ENCODE measurements around the gene SCNN1G.
"Not testable (repeated sequence)": the region's sequence is repeated elsewhere in the genome, so short reads cannot be mapped to it uniquely, and the experiment has no call there.

The SCNN1G gene, protein sequence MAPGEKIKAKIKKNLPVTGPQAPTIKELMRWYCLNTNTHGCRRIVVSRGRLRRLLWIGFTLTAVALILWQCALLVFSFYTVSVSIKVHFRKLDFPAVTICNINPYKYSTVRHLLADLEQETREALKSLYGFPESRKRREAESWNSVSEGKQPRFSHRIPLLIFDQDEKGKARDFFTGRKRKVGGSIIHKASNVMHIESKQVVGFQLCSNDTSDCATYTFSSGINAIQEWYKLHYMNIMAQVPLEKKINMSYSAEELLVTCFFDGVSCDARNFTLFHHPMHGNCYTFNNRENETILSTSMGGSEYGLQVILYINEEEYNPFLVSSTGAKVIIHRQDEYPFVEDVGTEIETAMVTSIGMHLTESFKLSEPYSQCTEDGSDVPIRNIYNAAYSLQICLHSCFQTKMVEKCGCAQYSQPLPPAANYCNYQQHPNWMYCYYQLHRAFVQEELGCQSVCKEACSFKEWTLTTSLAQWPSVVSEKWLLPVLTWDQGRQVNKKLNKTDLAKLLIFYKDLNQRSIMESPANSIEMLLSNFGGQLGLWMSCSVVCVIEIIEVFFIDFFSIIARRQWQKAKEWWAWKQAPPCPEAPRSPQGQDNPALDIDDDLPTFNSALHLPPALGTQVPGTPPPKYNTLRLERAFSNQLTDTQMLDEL

DNA sequence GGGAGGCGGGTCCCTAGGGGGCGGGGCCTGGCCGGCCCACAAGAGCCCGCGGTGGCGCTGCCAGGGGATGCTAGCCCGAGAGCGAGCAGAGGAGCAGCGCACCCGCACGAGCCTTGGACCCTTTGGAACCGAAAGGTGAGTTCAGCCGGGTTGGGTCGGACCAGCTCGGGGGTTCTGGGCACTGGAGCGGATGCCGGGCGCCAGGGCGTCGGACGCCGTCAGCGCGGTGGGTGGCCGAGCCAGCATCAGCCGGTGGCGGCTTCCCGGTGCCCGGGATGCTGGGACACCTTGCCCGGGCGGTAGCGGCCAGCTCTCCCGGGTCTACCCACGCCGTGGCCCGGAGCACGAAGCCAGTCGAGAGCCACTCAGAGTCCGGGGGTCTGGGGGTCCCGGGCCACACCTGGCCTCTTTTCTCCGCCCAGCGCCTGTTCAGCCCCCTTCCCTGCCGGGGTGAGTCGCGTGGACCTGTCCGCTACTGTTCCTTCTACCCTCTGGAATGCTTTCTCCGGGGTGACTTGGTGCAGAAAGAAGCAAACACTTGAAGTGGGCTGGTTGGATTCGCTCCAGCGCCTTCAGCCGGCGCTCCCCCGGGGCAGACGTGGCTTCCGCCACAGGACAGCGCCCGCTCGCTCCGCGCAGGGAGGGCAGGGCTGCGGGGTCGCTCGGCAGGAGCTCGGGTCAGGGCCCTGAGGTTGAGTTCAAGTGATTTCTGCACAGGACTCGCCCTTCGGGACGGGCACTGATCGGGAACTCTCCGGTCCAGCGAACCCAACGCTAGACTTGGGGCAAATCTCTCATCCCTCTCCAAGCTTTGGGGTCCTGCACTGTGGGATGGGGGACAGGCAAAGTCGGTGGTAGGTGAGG, at the start of gene SCNN1G:
Gene SCNN1G (plus strand): TSS at position 67 of the 864 bp plus-strand sequence. CDS start 3,527 bp downstream, outside the sequence.
- peak; percentile 20 for DNase-seq

DNA sequence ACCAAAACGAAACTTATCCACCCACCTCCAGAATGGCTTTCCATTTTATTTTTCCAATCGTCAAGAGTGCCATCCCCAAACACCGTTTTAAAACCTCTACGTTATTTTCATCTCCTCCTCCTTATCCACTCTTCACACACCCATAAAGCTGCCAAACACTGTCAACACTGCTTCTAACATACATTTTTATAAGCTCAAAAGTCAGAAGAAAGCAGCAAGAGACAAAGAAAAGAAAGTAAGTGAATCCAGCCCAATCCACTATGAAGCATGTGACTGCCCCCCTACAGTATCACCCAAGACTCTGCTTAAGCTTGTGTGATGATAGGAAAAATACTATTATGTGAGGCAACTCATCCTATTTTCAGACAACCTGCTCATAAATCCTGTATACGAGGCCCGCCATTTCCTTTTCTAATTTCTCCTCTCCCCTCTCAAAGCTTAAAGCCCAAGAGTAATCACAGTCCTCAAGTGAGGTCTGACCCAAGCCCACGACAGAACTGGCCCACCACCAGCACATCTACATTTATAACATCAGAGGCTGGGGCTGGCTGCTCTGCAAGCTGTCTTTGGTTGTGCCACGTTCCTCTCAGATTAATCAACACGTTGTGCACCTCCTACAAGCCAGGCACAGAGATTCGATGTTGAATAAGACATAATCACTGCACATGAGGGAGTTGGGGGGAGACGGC, 49.6 kb upstream of the SCNN1G start:
- no peak for DNase-seq

GRCh38 chr16:23134274-23134673, 48.3 kb upstream of the SCNN1G start:
- DNase-seq: no peak

DNA sequence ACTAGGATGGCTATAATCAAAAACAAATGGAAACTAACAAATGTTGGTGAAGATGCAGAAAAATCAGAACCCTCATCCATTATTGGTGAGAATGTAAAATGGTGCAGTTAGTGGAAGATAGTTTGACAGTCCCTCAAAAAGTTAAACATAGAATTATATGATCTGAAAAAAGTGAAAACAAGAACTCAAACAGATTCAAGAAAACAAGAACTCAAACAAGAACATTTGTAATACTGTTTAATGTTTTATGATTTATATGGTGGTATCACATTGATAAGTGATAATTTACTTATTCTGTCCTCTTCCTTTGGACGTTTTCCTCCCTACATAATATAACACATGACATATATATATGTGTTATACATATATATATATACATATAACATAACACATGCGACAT, 45.3 kb upstream of the SCNN1G start:
- DNase-seq: no peak

GRCh38 chr16:23137818-23138217, 44.7 kb upstream of the SCNN1G start:
- no peak for DNase-seq

DNA sequence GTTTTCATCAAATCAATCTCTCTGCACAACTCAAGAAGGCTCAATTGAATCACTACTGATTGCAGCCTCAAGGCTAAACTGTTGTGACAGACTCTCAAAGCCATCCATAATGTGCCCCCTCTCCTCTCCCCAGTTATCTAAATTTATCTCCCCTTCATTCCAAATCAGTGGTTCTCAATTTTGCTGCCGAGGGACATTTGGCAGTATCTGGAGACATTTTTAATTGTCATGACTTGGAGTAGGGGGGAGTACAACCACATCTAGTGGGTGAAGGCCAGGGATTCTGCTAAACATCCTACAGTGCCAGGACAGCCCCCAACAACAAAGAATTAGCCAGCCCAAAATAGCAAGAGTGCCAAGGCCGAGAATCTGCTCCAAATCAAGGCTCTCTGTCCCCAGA, 42.4 kb upstream of the SCNN1G start:
- no peak for DNase-seq

DNA sequence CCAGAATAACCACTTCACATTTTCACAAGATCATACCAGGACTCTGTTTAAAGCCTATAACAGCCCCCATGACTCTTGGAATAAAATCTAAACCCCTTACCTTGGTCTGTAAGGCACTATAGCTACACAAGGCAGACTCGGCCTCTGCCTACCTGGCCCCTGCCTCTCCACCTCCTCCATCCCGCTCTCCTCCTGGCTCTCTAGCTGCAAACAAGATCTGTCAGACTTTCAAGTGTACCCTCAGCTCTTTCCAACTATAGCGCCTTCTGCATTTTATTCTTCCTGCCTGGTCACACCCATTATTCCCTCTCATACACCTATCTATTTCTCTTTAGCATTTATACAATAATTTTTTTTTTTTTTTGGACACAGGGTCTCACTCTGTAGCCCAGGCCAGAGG, 41.5 kb upstream of the SCNN1G start:
- no peak for DNase-seq

GRCh38 chr16:23141500-23141899, 41.0 kb upstream of the SCNN1G start:
- no peak for DNase-seq

- no peak for DNase-seq
Observed at GRCh38 chr16:23141959-23142740, 40.4 kb upstream of the SCNN1G start.

GRCh38 chr16:23143391-23143790, 39.2 kb upstream of the SCNN1G start:
- no peak for DNase-seq

DNA sequence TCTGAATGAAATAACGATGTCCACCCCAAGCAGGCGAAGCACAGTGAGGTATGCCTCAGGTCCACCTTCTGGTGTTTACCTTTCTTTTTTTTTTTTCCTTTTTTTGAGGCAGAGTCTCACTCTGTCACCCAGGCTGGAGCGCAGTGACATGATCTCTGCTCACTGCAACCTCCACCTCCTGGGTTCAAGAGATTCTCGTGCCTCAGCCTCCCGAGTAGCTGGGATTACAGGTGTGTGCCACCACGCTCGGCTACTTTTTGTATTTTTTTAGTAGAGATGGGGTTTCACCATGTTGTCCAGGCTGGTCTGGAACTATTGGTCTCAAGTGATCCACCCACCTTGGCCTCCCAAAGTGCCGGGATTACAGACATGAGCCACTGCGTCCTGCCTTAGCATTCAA, 38.2 kb upstream of the SCNN1G start:
- DNase-seq: not testable (repeated sequence)

GRCh38 chr16:23145186-23145585, 37.4 kb upstream of the SCNN1G start:
- no peak for DNase-seq

DNA sequence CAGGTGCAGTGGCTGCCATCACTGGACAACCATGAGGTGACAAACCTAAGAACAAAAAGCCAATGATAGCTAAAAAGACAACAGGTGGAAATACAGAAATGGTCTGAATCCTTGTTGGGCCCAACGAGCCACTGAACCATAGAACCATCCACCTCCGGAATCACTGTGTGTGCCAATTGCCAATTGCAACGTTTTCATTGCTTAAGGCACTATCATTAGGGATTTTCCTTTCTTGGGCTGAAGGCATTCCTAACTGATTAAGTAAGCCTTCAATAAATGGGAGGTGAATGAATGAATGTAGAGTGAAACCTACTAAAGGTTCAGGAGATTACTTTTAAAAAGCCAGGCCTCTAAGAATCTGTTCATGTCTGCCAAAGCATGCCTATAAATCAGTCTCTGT, 36.9 kb upstream of the SCNN1G start:
- DNase-seq: no peak

DNA sequence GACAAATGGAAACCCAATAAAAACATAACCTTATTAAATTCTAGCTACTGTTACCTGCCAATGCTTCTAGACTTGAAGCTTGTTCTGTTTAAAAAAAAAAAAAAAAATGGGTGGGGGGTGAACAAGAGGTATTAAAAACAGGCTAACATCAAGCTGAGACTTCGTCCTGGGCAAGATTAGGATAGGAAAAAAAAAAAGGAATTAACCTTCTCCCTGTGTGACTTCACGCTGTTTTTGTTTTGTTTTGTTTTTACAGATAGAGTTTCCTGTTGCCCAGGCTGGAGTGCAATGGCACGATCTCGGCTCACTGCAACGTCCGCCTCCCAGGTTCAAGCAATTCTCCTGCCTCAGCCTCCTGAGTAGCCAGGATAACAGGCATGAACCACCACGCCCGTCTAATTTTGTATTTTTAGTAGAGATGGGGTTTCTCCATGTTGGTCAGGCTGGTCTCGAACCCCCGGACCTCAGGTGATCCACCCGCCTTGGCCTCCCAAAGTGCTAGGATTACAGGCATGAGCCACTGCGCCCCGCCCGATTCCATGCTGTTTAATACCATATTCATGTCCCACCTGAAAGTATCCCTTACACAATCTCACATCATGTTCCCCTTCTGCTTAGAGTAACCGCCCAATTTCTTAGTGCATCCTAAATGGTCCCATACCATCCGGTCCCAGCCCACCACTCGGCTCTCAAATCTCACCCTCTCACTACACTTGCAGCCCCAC, 35.5 kb upstream of the SCNN1G start:
- no peak for DNase-seq

GRCh38 chr16:23147666-23148065, 34.9 kb upstream of the SCNN1G start:
- DNase-seq: no peak

GRCh38 chr16:23148166-23148512, 34.4 kb upstream of the SCNN1G start:
- no peak for DNase-seq

GRCh38 chr16:23148513-23149266, 33.9 kb upstream of the SCNN1G start:
- peak; percentile 42 for DNase-seq

GRCh38 chr16:23149267-23149992, 33.1 kb upstream of the SCNN1G start, which contains the start of gene USP31:
USP31 (minus strand) TSS chr16:23149452; CDS start chr16:23149270, 182 bp downstream.
- DNase-seq: peak; percentile 92

DNA sequence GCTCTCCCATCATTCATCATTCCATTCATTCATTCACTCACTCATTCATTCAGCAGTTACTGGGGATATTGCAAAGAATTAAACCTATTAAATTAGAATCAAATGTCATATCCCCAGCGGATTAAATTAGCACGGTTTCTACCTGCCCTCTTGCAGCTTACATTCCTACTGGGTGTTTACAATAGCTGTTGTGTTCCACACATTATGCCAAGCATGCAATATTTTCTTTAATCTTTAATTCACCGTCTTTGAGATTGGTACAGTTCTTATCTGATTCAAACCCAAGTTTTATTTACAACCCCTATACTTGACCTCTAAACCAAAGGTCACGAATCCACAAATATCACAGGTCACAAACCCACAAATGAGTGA, 32.6 kb upstream of the SCNN1G start:
- no peak for DNase-seq
